GM12878 (cell line): ENCODE measurements around the gene MED31. TPM values are rescaled to one million over a fixed set of nuclear protein-coding genes. Genes with fewer than 3 reads are reported as not detected.

Experiments used
- E2F4 ChIP-seq: IDR thresholded peaks from 2 replicates; pipeline ENCODE4 v1.6.1; 2012; ENCODE audit warnings: low read depth, low read length, improper control_type of control experiment
- SKIL ChIP-seq: fragments of 450-650 bp; IDR thresholded peaks from 2 replicates; pipeline ENCODE4 v1.6.1; 2017; ENCODE audit warnings: mild to moderate bottlenecking, low read depth, inconsistent platforms; ENCODE audit not compliant: poor library complexity, severe bottlenecking
- TARDBP ChIP-seq: IDR thresholded peaks from 2 replicates; pipeline ENCODE4 v1.6.1; 2016; ENCODE audit warnings: borderline replicate concordance
- TCF3 ChIP-seq: IDR thresholded peaks from 2 replicates; pipeline ENCODE4 v1.6.1; 2012; ENCODE audit warnings: low read depth, mild to moderate bottlenecking, low read length, borderline replicate concordance; ENCODE audit not compliant: insufficient read depth
- ZNF207 ChIP-seq: fragments of 450-650 bp; IDR thresholded peaks from 2 replicates; pipeline ENCODE4 v1.6.1; 2014; ENCODE audit warnings: antibody characterized with exemption, mild to moderate bottlenecking, borderline replicate concordance
- ZZZ3 ChIP-seq: IDR thresholded peaks from 2 replicates; pipeline ENCODE4 v1.6.1; 2011; ENCODE audit warnings: low read depth; ENCODE audit not compliant: control insufficient read depth, insufficient read length
- polyA plus RNA-seq, 11 experiments: library from polyadenylated mRNA; depleted of rRNA in 4 of 11; unstranded in 6 of 11; stranded (reverse) in 5 of 11; fragments of >200 nt; fragmentation: Nextera tagmentation in 4 of 11; fragmentation: Illumina TruSeq in 1 of 11; extraction: Ambion mirVana in 4 of 11; extraction: Trizol in 1 of 11; gene quantifications; 1 replicate in 1 of 11; 2 replicates in 10 of 11; pipeline versions ENCODE4 v1.2.1 to v1.2.3, GENCODE V29; 2011 to 2016; ENCODE audit warnings: inconsistent platforms in 2 of 11, missing spikeins in 2 of 11, low read depth in 1 of 11
- total RNA-seq, 4 experiments: library from RNA; depleted of rRNA in 3 of 4; stranded (reverse); fragments of >200 nt in 3 of 4; fragmentation: Illumina TruSeq in 1 of 4; extraction: Trizol in 1 of 4; gene quantifications; 2 replicates each; pipeline versions ENCODE4 v1.2.1 to v1.2.3, GENCODE V29; 2013 to 2021

The MED31 gene
- total and polyA plus RNA-seq, 10 of the 15 experiments (the other 5 are each of a cell fraction or from before 2014, with no cell fraction given) = 14.4 to 71.1 (median 34.6) TPM

GRCh38 chr17:6654841-6655731 lies 3.7 kb upstream of the MED31 start (continued):
- TF ChIP-seq E2F4 = no peak
- no peak for TF ChIP-seq ZZZ3
- TF ChIP-seq TCF3 = no peak
- no peak for TF ChIP-seq SKIL
- no peak for TF ChIP-seq ZNF207
- TF ChIP-seq TARDBP = no peak
